GM23338 (cell line): ENCODE measurements around the gene PI4K2A. TPM values are rescaled to one million over a fixed set of nuclear protein-coding genes. Genes with fewer than 3 reads are reported as not detected.

Experiments used
- ATAC-seq: fragments of 200-7000 bp; cut with Tn5 transposase; 3 replicates; pipeline ENCODE4 v1.9.1; 2020
- DNase-seq: peaks from one replicate; pipeline ENCODE4 v3.0.0-alpha.2; 2015; ENCODE audit warnings: low spot score
- H2AFZ ChIP-seq: fragments of 200-600 bp; sonication (generic); 2 replicates; pipeline ENCODE4 v1.8.0; 2016; ENCODE audit warnings: antibody characterized with exemption, mild to moderate bottlenecking, moderate library complexity
- H3F3A ChIP-seq: fragments of 200-600 bp; sonication (generic); replicated peaks from 2 replicates; pipeline ENCODE4 v1.8.0; 2017; ENCODE audit warnings: antibody characterized with exemption, mixed run types, low read depth
- H3K27ac ChIP-seq: fragments of 200-600 bp; sonication (generic); 2 replicates; pipeline ENCODE4 v1.6.1; 2016; ENCODE audit warnings: low read depth
- H3K27me3 ChIP-seq: fragments of 200-600 bp; sonication (generic); 2 replicates; pipeline ENCODE4 v1.8.0; 2016; ENCODE audit warnings: mild to moderate bottlenecking, mixed run types, moderate library complexity; ENCODE audit not compliant: insufficient read depth
- H3K36me3 ChIP-seq: fragments of 200-600 bp; sonication (generic); 2 replicates; pipeline ENCODE4 v1.8.0; 2016; ENCODE audit warnings: mild to moderate bottlenecking; ENCODE audit not compliant: insufficient read depth
- H3K4me1 ChIP-seq: fragments of 200-600 bp; sonication (generic); 2 replicates; pipeline ENCODE4 v1.8.0; 2016; ENCODE audit warnings: mild to moderate bottlenecking, moderate library complexity; ENCODE audit not compliant: insufficient read depth
- H3K4me2 ChIP-seq: fragments of 200-600 bp; sonication (generic); 2 replicates; pipeline ENCODE4 v1.7.1; 2017; ENCODE audit warnings: mixed run types
- H3K4me3 ChIP-seq: fragments of 200-600 bp; sonication (generic); 2 replicates; pipeline ENCODE4 v1.6.1; 2016; ENCODE audit warnings: mixed run types
- H3K79me2 ChIP-seq: fragments of 200-600 bp; sonication (generic); replicated peaks from 2 replicates; pipeline ENCODE4 v1.8.0; 2017; ENCODE audit warnings: mild to moderate bottlenecking; ENCODE audit not compliant: insufficient read depth
- H3K9me2 ChIP-seq: fragments of 200-600 bp; sonication (generic); 2 replicates; pipeline ENCODE4 v1.8.0; 2017; ENCODE audit not compliant: insufficient read depth
- H4K20me1 ChIP-seq: fragments of 200-600 bp; sonication (generic); replicated peaks from 2 replicates; pipeline ENCODE4 v1.8.0; 2017; ENCODE audit warnings: mild to moderate bottlenecking; ENCODE audit not compliant: insufficient read depth
- H3K27ac Mint-ChIP-seq: 2 replicates; pipeline ENCODE4 v1.8.0; 2020; ENCODE audit warnings: inconsistent platforms, mild to moderate bottlenecking, moderate library complexity, mixed read lengths
- H3K27me3 Mint-ChIP-seq: 3 replicates; pipeline ENCODE4 v1.8.0; 2022; ENCODE audit warnings: low read depth, mild to moderate bottlenecking, moderate library complexity, mixed read lengths, inconsistent platforms; ENCODE audit not compliant: insufficient read depth, poor library complexity
- H3K36me3 Mint-ChIP-seq: 3 replicates; pipeline ENCODE4 v1.8.0; 2021; ENCODE audit warnings: low read depth, mild to moderate bottlenecking, inconsistent platforms, moderate library complexity, mixed read lengths
- H3K4me1 Mint-ChIP-seq: 3 replicates; pipeline ENCODE4 v1.8.0; 2020; ENCODE audit warnings: mild to moderate bottlenecking, inconsistent platforms, mixed read lengths
- H3K4me3 Mint-ChIP-seq: 3 replicates; pipeline ENCODE4 v1.8.0; 2021; ENCODE audit warnings: moderate library complexity, mild to moderate bottlenecking, inconsistent platforms, mixed read lengths
- H3K9me3 Mint-ChIP-seq: 3 replicates; pipeline ENCODE4 v1.8.0; 2020; ENCODE audit warnings: moderate library complexity, mild to moderate bottlenecking, inconsistent platforms, mixed read lengths
- CREB1 ChIP-seq: fragments of 250-450 bp; sonication (Bioruptor Pico); IDR thresholded peaks from 2 replicates; pipeline ENCODE4 v1.5.0; 2020; ENCODE audit warnings: low read depth, mild to moderate bottlenecking, moderate library complexity
- EZH2phosphoT487 ChIP-seq: fragments of 200-600 bp; sonication (generic); IDR thresholded peaks from one replicate; pipeline ENCODE4 v1.8.1; 2018; ENCODE audit warnings: antibody characterized with exemption; ENCODE audit not compliant: unreplicated experiment
- JUNB ChIP-seq: IDR thresholded peaks from one replicate; pipeline ENCODE4 v1.6.1; 2016; ENCODE audit warnings: antibody characterized with exemption; ENCODE audit not compliant: unreplicated experiment
- NANOG ChIP-seq: IDR thresholded peaks from 2 replicates; pipeline ENCODE4 v1.6.1; 2016; ENCODE audit warnings: antibody characterized with exemption, borderline replicate concordance
- ZNF114 ChIP-seq: fragments of 250-450 bp; sonication (Bioruptor Pico); IDR thresholded peaks from 2 replicates; pipeline ENCODE4 v1.5.0; 2020; ENCODE audit warnings: mild to moderate bottlenecking, moderate library complexity
- ZNF331 ChIP-seq: fragments of 250-450 bp; sonication (Bioruptor Pico); IDR thresholded peaks from 2 replicates; pipeline ENCODE4 v1.5.0; 2020; ENCODE audit warnings: low read depth, mild to moderate bottlenecking, moderate library complexity
- polyA plus RNA-seq: library from polyadenylated mRNA; unstranded; fragments of >200 nt; fragmentation: Nextera tagmentation; extraction: Ambion mirVana; gene quantifications from 2 replicates; pipeline ENCODE4 v1.2.1, GENCODE V29; 2016
- total RNA-seq: library from RNA; depleted of rRNA; stranded (reverse); fragments of >200 nt; shearing (Covaris generic); gene quantifications from 2 replicates; pipeline ENCODE4 v1.2.3, GENCODE V29; 2014
- TF ChIP-seq, protein P1 (sequence below): fragments of 250-450 bp; sonication (Bioruptor Pico); IDR thresholded peaks from 2 replicates; pipeline ENCODE4 v1.5.0; 2020; ENCODE audit warnings: mild to moderate bottlenecking, moderate library complexity
- TF ChIP-seq, protein P2 (sequence below): IDR thresholded peaks from 2 replicates; pipeline ENCODE4 v1.6.1; 2016; ENCODE audit warnings: antibody characterized with exemption

PI4K2A gene
- total and polyA plus RNA-seq, 2 experiments from 2014 or later, result 8.1 to 29.2 TPM

DNA sequence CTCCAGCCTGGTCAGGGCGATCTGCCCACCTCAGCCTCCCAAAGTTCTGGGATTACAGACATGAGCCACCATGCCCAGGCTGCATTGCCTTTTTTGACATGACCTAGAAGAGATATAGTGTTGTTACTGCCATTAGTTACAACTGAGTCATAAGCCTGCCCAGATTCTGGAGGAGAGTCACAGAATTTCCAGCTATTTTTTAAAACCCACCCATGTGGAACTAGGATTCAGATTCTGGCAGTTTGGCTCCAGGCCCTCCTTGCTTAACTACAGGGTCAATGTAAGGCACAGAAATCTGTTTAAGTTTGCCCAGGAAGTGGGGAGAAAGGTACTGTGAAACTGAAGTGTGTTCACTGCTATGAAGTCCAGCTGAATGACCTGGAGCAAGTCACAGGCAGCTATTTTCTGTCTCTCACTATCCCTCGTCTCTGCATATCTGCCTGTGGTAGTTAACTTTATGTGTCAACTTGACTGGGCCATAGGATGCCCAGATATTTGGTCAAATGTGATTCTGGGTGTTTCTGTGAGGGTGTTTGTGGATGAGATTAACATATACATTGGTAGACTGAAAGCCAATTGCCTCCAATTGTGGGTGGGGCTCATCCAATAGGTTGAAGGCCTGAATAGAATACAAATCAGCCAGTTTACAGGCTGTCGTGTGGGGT, 64.7 kb downstream of the PI4K2A start (continued):
- TF ChIP-seq ZNF114 (CRISPR knock-in tag) (no peak), NANOG (no peak), JUNB (no peak), ZNF331 (CRISPR knock-in tag) (no peak), CREB1 (CRISPR knock-in tag) (no peak), EZH2phosphoT487 (no peak)
- TF ChIP-seq, protein P1, sequence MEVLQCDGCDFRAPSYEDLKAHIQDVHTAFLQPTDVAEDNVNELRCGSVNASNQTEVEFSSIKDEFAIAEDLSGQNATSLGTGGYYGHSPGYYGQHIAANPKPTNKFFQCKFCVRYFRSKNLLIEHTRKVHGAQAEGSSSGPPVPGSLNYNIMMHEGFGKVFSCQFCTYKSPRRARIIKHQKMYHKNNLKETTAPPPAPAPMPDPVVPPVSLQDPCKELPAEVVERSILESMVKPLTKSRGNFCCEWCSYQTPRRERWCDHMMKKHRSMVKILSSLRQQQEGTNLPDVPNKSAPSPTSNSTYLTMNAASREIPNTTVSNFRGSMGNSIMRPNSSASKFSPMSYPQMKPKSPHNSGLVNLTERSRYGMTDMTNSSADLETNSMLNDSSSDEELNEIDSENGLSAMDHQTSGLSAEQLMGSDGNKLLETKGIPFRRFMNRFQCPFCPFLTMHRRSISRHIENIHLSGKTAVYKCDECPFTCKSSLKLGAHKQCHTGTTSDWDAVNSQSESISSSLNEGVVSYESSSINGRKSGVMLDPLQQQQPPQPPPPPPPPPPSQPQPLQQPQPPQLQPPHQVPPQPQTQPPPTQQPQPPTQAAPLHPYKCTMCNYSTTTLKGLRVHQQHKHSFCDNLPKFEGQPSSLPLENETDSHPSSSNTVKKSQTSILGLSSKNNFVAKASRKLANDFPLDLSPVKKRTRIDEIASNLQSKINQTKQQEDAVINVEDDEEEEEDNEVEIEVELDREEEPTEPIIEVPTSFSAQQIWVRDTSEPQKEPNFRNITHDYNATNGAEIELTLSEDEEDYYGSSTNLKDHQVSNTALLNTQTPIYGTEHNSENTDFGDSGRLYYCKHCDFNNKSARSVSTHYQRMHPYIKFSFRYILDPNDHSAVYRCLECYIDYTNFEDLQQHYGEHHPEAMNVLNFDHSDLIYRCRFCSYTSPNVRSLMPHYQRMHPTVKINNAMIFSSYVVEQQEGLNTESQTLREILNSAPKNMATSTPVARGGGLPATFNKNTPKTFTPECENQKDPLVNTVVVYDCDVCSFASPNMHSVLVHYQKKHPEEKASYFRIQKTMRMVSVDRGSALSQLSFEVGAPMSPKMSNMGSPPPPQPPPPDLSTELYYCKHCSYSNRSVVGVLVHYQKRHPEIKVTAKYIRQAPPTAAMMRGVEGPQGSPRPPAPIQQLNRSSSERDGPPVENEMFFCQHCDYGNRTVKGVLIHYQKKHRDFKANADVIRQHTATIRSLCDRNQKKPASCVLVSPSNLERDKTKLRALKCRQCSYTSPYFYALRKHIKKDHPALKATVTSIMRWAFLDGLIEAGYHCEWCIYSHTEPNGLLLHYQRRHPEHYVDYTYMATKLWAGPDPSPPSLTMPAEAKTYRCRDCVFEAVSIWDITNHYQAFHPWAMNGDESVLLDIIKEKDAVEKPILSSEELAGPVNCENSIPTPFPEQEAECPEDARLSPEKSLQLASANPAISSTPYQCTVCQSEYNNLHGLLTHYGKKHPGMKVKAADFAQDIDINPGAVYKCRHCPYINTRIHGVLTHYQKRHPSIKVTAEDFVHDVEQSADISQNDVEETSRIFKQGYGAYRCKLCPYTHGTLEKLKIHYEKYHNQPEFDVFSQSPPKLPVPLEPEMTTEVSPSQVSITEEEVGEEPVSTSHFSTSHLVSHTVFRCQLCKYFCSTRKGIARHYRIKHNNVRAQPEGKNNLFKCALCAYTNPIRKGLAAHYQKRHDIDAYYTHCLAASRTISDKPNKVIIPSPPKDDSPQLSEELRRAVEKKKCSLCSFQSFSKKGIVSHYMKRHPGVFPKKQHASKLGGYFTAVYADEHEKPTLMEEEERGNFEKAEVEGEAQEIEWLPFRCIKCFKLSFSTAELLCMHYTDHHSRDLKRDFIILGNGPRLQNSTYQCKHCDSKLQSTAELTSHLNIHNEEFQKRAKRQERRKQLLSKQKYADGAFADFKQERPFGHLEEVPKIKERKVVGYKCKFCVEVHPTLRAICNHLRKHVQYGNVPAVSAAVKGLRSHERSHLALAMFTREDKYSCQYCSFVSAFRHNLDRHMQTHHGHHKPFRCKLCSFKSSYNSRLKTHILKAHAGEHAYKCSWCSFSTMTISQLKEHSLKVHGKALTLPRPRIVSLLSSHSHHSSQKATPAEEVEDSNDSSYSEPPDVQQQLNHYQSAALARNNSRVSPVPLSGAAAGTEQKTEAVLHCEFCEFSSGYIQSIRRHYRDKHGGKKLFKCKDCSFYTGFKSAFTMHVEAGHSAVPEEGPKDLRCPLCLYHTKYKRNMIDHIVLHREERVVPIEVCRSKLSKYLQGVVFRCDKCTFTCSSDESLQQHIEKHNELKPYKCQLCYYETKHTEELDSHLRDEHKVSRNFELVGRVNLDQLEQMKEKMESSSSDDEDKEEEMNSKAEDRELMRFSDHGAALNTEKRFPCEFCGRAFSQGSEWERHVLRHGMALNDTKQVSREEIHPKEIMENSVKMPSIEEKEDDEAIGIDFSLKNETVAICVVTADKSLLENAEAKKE (CRISPR knock-in tag), result no peak

DNA sequence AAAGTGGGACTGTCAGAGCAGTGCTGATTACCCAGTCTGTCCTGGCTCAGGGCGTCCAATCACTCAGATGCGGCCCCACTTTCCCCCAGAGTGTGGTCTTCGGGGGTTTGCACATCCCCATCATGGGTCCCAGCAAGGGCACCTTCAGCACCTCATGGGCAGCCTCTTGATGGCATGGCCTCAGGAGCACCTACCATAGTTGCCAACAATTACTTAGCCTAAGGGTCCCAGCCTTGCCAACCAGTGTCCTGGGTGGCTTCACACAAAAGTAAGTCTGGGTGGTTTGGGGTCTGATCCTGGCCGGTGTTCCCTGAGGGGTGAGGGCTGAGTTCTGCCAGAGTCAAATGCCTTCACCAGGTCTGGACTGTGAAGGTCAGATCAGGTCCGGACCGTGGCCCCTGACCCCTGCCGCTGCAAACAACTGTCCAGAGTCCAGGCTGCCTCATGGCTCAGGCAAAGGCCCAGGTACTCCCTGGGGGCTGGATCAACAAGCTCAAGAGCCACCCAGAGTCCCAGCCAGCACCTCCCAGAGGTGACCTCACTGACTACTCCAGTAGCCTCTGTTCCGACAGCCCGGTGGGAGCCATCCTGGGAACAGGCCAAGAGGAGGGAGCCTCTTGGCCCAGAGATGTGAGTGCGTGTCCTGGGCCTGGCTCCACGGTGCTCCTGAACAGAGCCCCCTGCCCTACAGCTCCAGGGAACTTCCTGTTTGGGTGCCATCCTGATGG, 66.8 kb downstream of the PI4K2A start:
- no peak for ATAC-seq
- TF ChIP-seq, protein P2, sequence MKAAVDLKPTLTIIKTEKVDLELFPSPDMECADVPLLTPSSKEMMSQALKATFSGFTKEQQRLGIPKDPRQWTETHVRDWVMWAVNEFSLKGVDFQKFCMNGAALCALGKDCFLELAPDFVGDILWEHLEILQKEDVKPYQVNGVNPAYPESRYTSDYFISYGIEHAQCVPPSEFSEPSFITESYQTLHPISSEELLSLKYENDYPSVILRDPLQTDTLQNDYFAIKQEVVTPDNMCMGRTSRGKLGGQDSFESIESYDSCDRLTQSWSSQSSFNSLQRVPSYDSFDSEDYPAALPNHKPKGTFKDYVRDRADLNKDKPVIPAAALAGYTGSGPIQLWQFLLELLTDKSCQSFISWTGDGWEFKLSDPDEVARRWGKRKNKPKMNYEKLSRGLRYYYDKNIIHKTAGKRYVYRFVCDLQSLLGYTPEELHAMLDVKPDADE, result no peak

More for the DNA sequence above, 66.8 kb downstream of the PI4K2A start:
- no peaks in the 10 kb centered on the region for H4K20me1 ChIP-seq
- H3K4me3 ChIP-seq, result no peak overlapping the region
- Mint-ChIP-seq H3K27ac (no peak overlapping the region), H3K9me3 (no peaks in the 10 kb centered on the region), H3K27me3 (peaks cover 7% of the 10 kb centered on the region), H3K36me3 (no peaks in the 10 kb centered on the region), H3K4me3 (no peak overlapping the region), H3K4me1 (peaks cover 18% of the 10 kb centered on the region)
- H3K79me2 ChIP-seq, result no peaks in the 10 kb centered on the region
- H3K27me3 ChIP-seq, result no peaks in the 10 kb centered on the region
- H3F3A ChIP-seq, result 0 out of 2 replicates have a peak, but pooled peaks cover 5% of the 10 kb centered on the region
- H3K36me3 ChIP-seq, result no peaks in the 10 kb centered on the region
- peaks cover under 1% of the 10 kb centered on the region; the same call in 1 of the 2 replicates for H3K4me1 ChIP-seq
- H3K9me2 ChIP-seq, result no peaks in the 10 kb centered on the region
- H2AFZ ChIP-seq, result no peak overlapping the region
- no peak overlapping the region for H3K27ac ChIP-seq
- no peak for DNase-seq
- H3K4me2 ChIP-seq, result no peak overlapping the region
